ENCODE measurements around the gene PTPRG.

Gene PTPRG

DNA sequence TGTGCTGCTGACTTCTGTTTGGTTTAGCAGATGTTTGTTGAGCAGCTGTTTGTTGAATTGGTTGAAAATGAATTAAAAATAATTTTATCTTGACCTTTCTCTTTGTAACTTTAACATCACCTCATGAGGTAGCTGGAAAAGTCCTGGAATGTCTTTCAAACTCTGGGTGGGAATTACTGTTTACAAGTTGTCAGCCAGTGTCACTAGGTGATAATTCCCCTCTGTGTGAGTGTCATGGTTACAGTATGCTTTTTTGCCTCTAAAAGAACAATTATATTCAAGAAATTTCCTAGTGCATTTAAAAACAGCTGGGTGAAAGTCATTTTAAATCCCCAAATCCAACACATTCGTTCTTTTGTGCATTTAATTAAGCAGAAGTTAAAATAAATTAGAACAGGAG, 113.2 kb downstream of the PTPRG start:
- TF ChIP-seq CTCF (conservative IDR thresholded peaks at IDR 0.05) (no peak), ZFX (IDR thresholded peaks at IDR 0.05) (no peak)
- no peak overlapping the region for H3K27ac ChIP-seq

DNA sequence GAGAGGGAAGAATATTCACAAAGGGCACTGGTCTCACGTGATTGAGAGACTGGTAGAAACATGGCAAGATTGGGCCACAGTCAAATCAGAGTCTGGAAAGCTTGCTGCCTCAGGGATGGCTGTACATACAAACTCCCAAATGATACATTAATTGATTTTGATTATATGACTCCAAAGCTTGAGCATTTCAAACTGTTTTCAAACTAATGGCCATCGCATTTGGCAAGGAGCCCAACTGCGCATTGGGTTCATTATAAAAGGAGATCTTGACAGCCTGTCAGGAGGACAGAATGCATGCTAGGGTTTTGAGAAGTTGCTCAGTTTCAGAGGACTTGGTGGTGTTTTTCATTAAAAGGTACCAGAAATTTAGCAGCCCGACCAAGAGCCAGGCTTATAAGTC, 117.7 kb downstream of the PTPRG start:
- H3K27ac ChIP-seq = no peak overlapping the region
- TF ChIP-seq ZFX (IDR thresholded peaks at IDR 0.05) (no peak), CTCF (conservative IDR thresholded peaks at IDR 0.05) (no peak)

DNA sequence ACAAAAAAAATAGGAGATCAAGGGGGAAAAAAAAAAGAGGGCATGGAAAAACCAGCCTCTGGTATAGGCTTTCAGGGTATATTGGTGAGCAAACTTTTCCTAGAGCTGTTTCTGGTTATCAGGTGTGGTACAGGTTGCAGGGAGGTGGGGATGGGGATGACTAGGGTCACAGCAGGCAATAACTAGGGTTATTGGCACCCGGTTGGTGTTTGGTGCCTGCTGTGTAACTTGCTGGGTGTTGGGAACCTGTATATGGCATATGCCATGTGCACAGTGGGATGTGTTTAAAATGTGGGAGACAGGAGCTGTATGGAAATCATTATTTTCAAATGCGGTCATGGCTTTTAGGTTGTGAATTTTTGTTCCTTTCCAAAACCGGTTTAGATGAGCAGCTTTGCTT, 119.2 kb downstream of the PTPRG start:
- H3K27ac ChIP-seq = no peak overlapping the region

DNA sequence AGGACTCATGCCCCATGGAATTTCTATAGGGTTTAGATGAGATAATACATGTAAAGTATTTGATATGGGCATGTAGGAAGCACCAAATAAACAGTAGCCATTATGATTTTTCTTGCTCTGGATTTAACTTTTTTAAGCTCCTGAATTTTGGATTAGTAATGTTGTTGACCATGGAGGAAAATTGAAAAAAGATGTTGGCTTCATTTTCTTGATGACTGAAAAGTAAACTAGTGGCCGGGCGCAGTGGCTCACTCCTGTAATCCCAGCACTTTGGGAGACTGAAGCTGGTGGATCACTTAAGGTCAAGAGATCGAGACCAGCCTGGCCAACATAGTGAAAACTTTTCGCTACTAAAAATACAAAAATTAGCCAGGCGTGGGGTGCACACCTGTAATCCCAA, 120.3 kb downstream of the PTPRG start:
- H3K27ac ChIP-seq = no peak overlapping the region
- TF ChIP-seq ZFX (IDR thresholded peaks at IDR 0.05) (no peak), CTCF (conservative IDR thresholded peaks at IDR 0.05) (no peak)

More for the DNA sequence above, 119.2 kb downstream of the PTPRG start:
- TF ChIP-seq ZFX (IDR thresholded peaks at IDR 0.05) = no peak

- TF ChIP-seq ZFX (IDR thresholded peaks at IDR 0.05) (no peak), CTCF (conservative IDR thresholded peaks at IDR 0.05) (no peak)
- no peak overlapping the region for H3K27ac ChIP-seq
These were observed 121.5 kb downstream of the PTPRG start for GRCh38 chr3:61682671-61683548.

GRCh38 chr3:61683549-61684236, 122.3 kb downstream of the PTPRG start:
- no peak for TF ChIP-seq ZFX (IDR thresholded peaks at IDR 0.05)
- no peak for TF ChIP-seq CTCF (conservative IDR thresholded peaks at IDR 0.05)
- no peak overlapping the region for H3K27ac ChIP-seq

- TF ChIP-seq CTCF (conservative IDR thresholded peaks at IDR 0.05) (no peak), ZFX (IDR thresholded peaks at IDR 0.05) (no peak)
These were observed 123.0 kb downstream of the PTPRG start for GRCh38 chr3:61684386-61684785.

More at GRCh38 chr3:61684386-61684785, 123.0 kb downstream of the PTPRG start:
- no peak overlapping the region for H3K27ac ChIP-seq
